Epithelial cell of esophagus (primary cell): ENCODE data around the gene GJD3.

ENCODE experiments used
- DNase-seq: peaks from one replicate; pipeline ENCODE4 v3.0.0; 2010; ENCODE audit warnings: low read depth
- H3K4me3 ChIP-seq: 2 replicates; pipeline ENCODE4 v1.5.1; 2011; ENCODE audit warnings: mild to moderate bottlenecking, low read length, control low read depth
- CTCF ChIP-seq: IDR thresholded peaks from 2 replicates; pipeline ENCODE4 v1.5.1; 2011; ENCODE audit warnings: low read depth, mild to moderate bottlenecking, low read length, control low read depth, inconsistent platforms; ENCODE audit not compliant: insufficient read depth; ENCODE audit errors: missing control alignments

GJD3 gene

GRCh38 chr17:40366076-40366860 lies 1.7 kb upstream of the GJD3 start:
- no peak overlapping the region for H3K4me3 ChIP-seq

GRCh38 chr17:40364906-40365305 lies 369 bp upstream of the GJD3 start:
- H3K4me3 ChIP-seq: no peak overlapping the region
- no peak for TF ChIP-seq CTCF
- DNase-seq: no peak

More at GRCh38 chr17:40366076-40366860, 1.7 kb upstream of the GJD3 start:
- DNase-seq: no peak
- no peak for TF ChIP-seq CTCF

GRCh38 chr17:40363111-40363827 lies 1.3 kb downstream of the GJD3 start:
- peak overlapping the region; percentile 45 for H3K4me3 ChIP-seq
- no peak for TF ChIP-seq CTCF
- peak; percentile 51 for DNase-seq

- peak; percentile 61 for TF ChIP-seq CTCF
- H3K4me3 ChIP-seq: peak overlapping the region; percentile 45
- DNase-seq: peak; percentile 83
These were observed 1.8 kb downstream of the GJD3 start for GRCh38 chr17:40362696-40363110.

- H3K4me3 ChIP-seq: peak overlapping the region; percentile 35
- no peak for DNase-seq
- no peak for TF ChIP-seq CTCF
These were observed 2.4 kb downstream of the GJD3 start for GRCh38 chr17:40361925-40362695.

- H3K4me3 ChIP-seq: no peak overlapping the region
- DNase-seq: no peak
- no peak for TF ChIP-seq CTCF
These were observed 3.2 kb downstream of the GJD3 start for GRCh38 chr17:40361063-40361924.
